Loucy (cell line): ENCODE measurements around the gene GPX3.

Experiments
- H2AFZ ChIP-seq: fragments of 200-600 bp; sonication (generic); 2 replicates; pipeline ENCODE4 v1.6.0; 2016; ENCODE audit warnings: antibody characterized with exemption, mild to moderate bottlenecking, low read length, moderate library complexity
- H3F3A ChIP-seq: fragments of 200-600 bp; 2 replicates; pipeline ENCODE4 v1.6.0; 2016; ENCODE audit warnings: antibody characterized with exemption, low read depth, mild to moderate bottlenecking
- H3K27me3 ChIP-seq: fragments of 200-600 bp; sonication (generic); 2 replicates; pipeline ENCODE4 v1.6.1; 2014; ENCODE audit warnings: low read length, mild to moderate bottlenecking; ENCODE audit not compliant: insufficient read depth, poor library complexity, severe bottlenecking
- H3K36me3 ChIP-seq: fragments of 200-600 bp; sonication (generic); 2 replicates; pipeline ENCODE4 v1.6.1; 2016; ENCODE audit warnings: low read length; ENCODE audit not compliant: insufficient read depth
- H3K4me1 ChIP-seq: fragments of 200-600 bp; sonication (generic); 2 replicates; pipeline ENCODE4 v1.5.1; 2014; ENCODE audit warnings: low read length, mild to moderate bottlenecking; ENCODE audit not compliant: insufficient read depth, poor library complexity, severe bottlenecking
- H3K4me2 ChIP-seq: fragments of 200-600 bp; sonication (generic); 2 replicates; pipeline ENCODE4 v1.6.0; 2014; ENCODE audit warnings: antibody characterized with exemption, low read length, low read depth, mild to moderate bottlenecking; ENCODE audit not compliant: poor library complexity, severe bottlenecking
- H3K4me3 ChIP-seq: fragments of 200-600 bp; sonication (generic); 2 replicates; pipeline ENCODE4 v1.5.1; 2014; ENCODE audit warnings: low read length, mild to moderate bottlenecking, mixed read lengths; ENCODE audit not compliant: poor library complexity, severe bottlenecking
- H3K79me2 ChIP-seq: fragments of 200-600 bp; sonication (generic); 2 replicates; pipeline ENCODE4 v1.6.1; 2014; ENCODE audit warnings: low read length; ENCODE audit not compliant: insufficient read depth
- H3K9ac ChIP-seq: fragments of 200-600 bp; sonication (generic); 2 replicates; pipeline ENCODE4 v1.6.0; 2014; ENCODE audit warnings: mild to moderate bottlenecking, low read depth, low read length, moderate library complexity; ENCODE audit not compliant: poor library complexity, severe bottlenecking
- H3K9me2 ChIP-seq: fragments of 200-600 bp; sonication (generic); replicated peaks from 2 replicates; pipeline ENCODE4 v1.6.1; 2016; ENCODE audit warnings: low read depth, low read length, mixed read lengths
- H3K9me3 ChIP-seq: fragments of 200-600 bp; sonication (generic); 2 replicates; pipeline ENCODE4 v1.6.1; 2014; ENCODE audit warnings: mild to moderate bottlenecking, antibody characterized with exemption, low read length, low read depth; ENCODE audit not compliant: insufficient read depth
- H4K20me1 ChIP-seq: fragments of 200-600 bp; sonication (generic); 2 replicates; pipeline ENCODE4 v1.6.0; 2014; ENCODE audit warnings: antibody characterized with exemption, low read length, mild to moderate bottlenecking; ENCODE audit not compliant: insufficient read depth, poor library complexity, severe bottlenecking
- EZH2phosphoT487 ChIP-seq: fragments of 200-600 bp; IDR thresholded peaks from 2 replicates; pipeline ENCODE4 v1.6.1; 2018; ENCODE audit warnings: antibody characterized with exemption, mild to moderate bottlenecking, moderate library complexity, borderline replicate concordance
- TF ChIP-seq, protein P1 (sequence below): fragments of 200-600 bp; sonication (generic); conservative IDR thresholded peaks from 2 replicates; pipeline ENCODE4 v1.5.1; 2014; ENCODE audit warnings: mild to moderate bottlenecking, antibody characterized with exemption, low read length

Gene GPX3

DNA sequence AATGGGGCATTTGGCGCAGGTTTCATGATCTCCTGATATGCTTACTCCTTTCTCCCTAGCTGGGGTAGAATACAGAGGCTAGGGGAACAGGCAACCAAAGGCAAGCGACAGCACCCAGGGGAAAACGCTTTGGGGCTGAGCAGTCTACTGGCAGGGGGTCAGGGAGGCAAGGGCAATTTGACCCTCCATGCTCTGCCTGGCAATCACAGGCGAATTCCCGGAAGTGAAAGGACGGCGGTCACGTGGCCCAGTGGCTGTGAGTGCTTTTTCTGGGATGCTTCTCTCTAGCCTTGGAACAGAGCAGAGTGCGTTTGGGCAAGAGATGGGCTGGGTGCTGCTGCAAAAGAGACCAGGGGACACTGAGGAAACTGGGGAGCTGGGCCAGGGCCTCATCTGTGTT is 5.7 kb downstream of the GPX3 start:
- Histone ChIP-seq H3K9ac (no peak overlapping the region), H3K4me3 (no peak overlapping the region)
- no peak for TF ChIP-seq EZH2phosphoT487
- TF ChIP-seq, protein P1, sequence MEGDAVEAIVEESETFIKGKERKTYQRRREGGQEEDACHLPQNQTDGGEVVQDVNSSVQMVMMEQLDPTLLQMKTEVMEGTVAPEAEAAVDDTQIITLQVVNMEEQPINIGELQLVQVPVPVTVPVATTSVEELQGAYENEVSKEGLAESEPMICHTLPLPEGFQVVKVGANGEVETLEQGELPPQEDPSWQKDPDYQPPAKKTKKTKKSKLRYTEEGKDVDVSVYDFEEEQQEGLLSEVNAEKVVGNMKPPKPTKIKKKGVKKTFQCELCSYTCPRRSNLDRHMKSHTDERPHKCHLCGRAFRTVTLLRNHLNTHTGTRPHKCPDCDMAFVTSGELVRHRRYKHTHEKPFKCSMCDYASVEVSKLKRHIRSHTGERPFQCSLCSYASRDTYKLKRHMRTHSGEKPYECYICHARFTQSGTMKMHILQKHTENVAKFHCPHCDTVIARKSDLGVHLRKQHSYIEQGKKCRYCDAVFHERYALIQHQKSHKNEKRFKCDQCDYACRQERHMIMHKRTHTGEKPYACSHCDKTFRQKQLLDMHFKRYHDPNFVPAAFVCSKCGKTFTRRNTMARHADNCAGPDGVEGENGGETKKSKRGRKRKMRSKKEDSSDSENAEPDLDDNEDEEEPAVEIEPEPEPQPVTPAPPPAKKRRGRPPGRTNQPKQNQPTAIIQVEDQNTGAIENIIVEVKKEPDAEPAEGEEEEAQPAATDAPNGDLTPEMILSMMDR = no peak

DNA sequence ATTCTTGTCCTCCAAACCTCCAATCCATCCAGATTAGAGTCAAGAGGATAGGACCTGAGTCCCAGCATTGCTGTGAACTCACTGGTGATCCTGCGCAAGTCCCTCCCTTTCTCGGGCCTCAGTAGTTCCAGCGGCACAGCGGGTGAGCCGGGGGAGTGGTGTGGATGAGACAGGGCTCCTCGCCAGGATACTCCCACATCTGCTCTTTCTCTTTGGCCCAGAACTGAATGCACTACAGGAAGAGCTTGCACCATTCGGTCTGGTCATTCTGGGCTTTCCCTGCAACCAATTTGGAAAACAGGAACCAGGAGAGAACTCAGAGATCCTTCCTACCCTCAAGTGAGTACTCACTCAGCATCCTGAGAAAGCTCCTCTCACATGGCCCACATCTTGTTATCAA is 6.3 kb downstream of the GPX3 start:
- Histone ChIP-seq H3K9ac (no peak overlapping the region), H4K20me1 (no peaks in the 10 kb centered on the region), H3K9me2 (no peaks in the 10 kb centered on the region), H3K9me3 (no peaks in the 10 kb centered on the region), H3K4me3 (no peak overlapping the region), H3K4me2 (no peak overlapping the region), H3K27me3 (no peaks in the 10 kb centered on the region), H3K36me3 (peaks cover 38% of the 10 kb centered on the region; the same call in 1 of the 2 replicates), H3K4me1 (no peaks in the 10 kb centered on the region), H3F3A (no peaks in the 10 kb centered on the region), H2AFZ (no peak overlapping the region), H3K79me2 (no peaks in the 10 kb centered on the region)
- TF ChIP-seq, protein P1 = no peak
- no peak for TF ChIP-seq EZH2phosphoT487

More for the DNA sequence above, 5.7 kb downstream of the GPX3 start:
- Histone ChIP-seq H2AFZ (no peak overlapping the region), H3K9me3 (no peaks in the 10 kb centered on the region), H3K9me2 (no peaks in the 10 kb centered on the region), H4K20me1 (no peaks in the 10 kb centered on the region), H3K4me1 (no peaks in the 10 kb centered on the region), H3K27me3 (no peaks in the 10 kb centered on the region), H3K4me2 (no peak overlapping the region), H3F3A (no peaks in the 10 kb centered on the region), H3K79me2 (no peaks in the 10 kb centered on the region), H3K36me3 (peaks cover 32% of the 10 kb centered on the region; the same call in 1 of the 2 replicates)

DNA sequence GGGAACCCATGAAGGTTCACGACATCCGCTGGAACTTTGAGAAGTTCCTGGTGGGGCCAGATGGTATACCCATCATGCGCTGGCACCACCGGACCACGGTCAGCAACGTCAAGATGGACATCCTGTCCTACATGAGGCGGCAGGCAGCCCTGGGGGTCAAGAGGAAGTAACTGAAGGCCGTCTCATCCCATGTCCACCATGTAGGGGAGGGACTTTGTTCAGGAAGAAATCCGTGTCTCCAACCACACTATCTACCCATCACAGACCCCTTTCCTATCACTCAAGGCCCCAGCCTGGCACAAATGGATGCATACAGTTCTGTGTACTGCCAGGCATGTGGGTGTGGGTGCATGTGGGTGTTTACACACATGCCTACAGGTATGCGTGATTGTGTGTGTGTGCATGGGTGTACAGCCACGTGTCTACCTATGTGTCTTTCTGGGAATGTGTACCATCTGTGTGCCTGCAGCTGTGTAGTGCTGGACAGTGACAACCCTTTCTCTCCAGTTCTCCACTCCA is 7.6 kb downstream of the GPX3 start:
- Histone ChIP-seq H4K20me1 (no peaks in the 10 kb centered on the region), H3K79me2 (no peaks in the 10 kb centered on the region), H3K9me3 (no peaks in the 10 kb centered on the region), H3K4me2 (no peak overlapping the region), H3K4me3 (no peak overlapping the region), H3K27me3 (no peaks in the 10 kb centered on the region), H3F3A (no peaks in the 10 kb centered on the region), H3K36me3 (peaks cover 49% of the 10 kb centered on the region; the same call in 1 of the 2 replicates), H3K9ac (no peak overlapping the region), H3K9me2 (no peaks in the 10 kb centered on the region), H3K4me1 (no peaks in the 10 kb centered on the region), H2AFZ (no peak overlapping the region)
- no peak for TF ChIP-seq EZH2phosphoT487
- TF ChIP-seq, protein P1 = no peak
